HPDE6-E6E7 (cell line): ENCODE results near the gene MRPS10.
A peak's percentile ranks its signal among the peaks of the same experiment; 100 is the strongest.
"Not testable (repeated sequence)": the region's sequence is repeated elsewhere in the genome, so short reads cannot be mapped to it uniquely, and the experiment has no call there.

ENCODE experiments used
- DNase-seq: peaks from one replicate; pipeline ENCODE4 v3.0.0; 2011; ENCODE audit warnings: missing footprints; ENCODE audit errors: extremely low spot score

MRPS10 gene

GRCh38 chr6:42177514-42178364 lies 39.9 kb downstream of the MRPS10 start:
- DNase-seq = no peak

- no peak for DNase-seq
Measured at GRCh38 chr6:42176981-42177380, 40.7 kb downstream of the MRPS10 start.

- DNase-seq = no peak
Measured at GRCh38 chr6:42175860-42176259, 41.8 kb downstream of the MRPS10 start.

- DNase-seq = no peak
Measured at GRCh38 chr6:42173101-42173500, 44.6 kb downstream of the MRPS10 start, which contains the start of gene GUCA1A. Gene GUCA1A, plus strand, starts transcription at chr6:42173364. Its CDS starts 250 bp downstream, at chr6:42173614.

GRCh38 chr6:42171813-42172581 lies 45.7 kb downstream of the MRPS10 start:
- DNase-seq = no peak

- DNase-seq = not testable (repeated sequence)
Measured at GRCh38 chr6:42169780-42170179, 47.9 kb downstream of the MRPS10 start.

- DNase-seq = no peak
Measured at GRCh38 chr6:42168650-42169049, 49.0 kb downstream of the MRPS10 start.

- DNase-seq = peak; percentile 87
Measured at GRCh38 chr6:42166444-42167141, 51.1 kb downstream of the MRPS10 start.

- no peak for DNase-seq
Measured at GRCh38 chr6:42165016-42165415, 52.6 kb downstream of the MRPS10 start.

GRCh38 chr6:42163981-42164380 lies 53.7 kb downstream of the MRPS10 start:
- no peak for DNase-seq

- no peak for DNase-seq
Measured at GRCh38 chr6:42162812-42163211, 54.8 kb downstream of the MRPS10 start.

GRCh38 chr6:42162384-42162783 lies 55.3 kb downstream of the MRPS10 start:
- DNase-seq = no peak

- no peak for DNase-seq
Measured at GRCh38 chr6:42159431-42160024, 58.1 kb downstream of the MRPS10 start.

GRCh38 chr6:42158631-42159030 lies 59.0 kb downstream of the MRPS10 start:
- no peak for DNase-seq

- no peak for DNase-seq
Measured at GRCh38 chr6:42158011-42158410, 59.6 kb downstream of the MRPS10 start.
